ENCODE results near the gene RFC1. TPM values are rescaled to one million over a fixed set of nuclear protein-coding genes. Genes with fewer than 3 reads are reported as not detected.

RFC1 gene
- total and polyA plus RNA-seq, 9 donors: 27.4 to 54.1 (median 42.2) TPM

GRCh38 chr4:39339968-39340367, 26.2 kb downstream of the RFC1 start:
- Histone ChIP-seq H3K27me3 (no peaks in the 10 kb centered on the region), H3K4me1 (ENCODE audit: insufficient read depth) (no peaks in the 10 kb centered on the region), H3K9me3 (no peaks in the 10 kb centered on the region), H3K36me3 (no peaks in the 10 kb centered on the region), H3K27ac (no peak overlapping the region), H3K4me3 (no peak overlapping the region)
- intact Hi-C loops (cut with DNase I): no loop called here
- TF ChIP-seq EP300 (IDR thresholded peaks at IDR 0.05): no peak
- TF ChIP-seq CTCF (IDR thresholded peaks at IDR 0.05): no peak
- TF ChIP-seq POLR2A (IDR thresholded peaks at IDR 0.05): no peak
- no peak for DNase-seq
- 97 to 98% (median 98%) methylated on average over 2 of the region's 2 CpGs for WGBS, 3 donors

GRCh38 chr4:39337841-39338240, 28.3 kb downstream of the RFC1 start:
- no peak overlapping the region for H3K27ac ChIP-seq
- TF ChIP-seq EP300 (IDR thresholded peaks at IDR 0.05): no peak
- TF ChIP-seq POLR2A (IDR thresholded peaks at IDR 0.05): no peak
- no peak for TF ChIP-seq CTCF (IDR thresholded peaks at IDR 0.05)
- WGBS, 3 donors: 79 to 96% (median 83%) methylated on average over 4 of the region's 4 CpGs
- no peaks in the 10 kb centered on the region for H3K36me3 ChIP-seq
- no peaks in the 10 kb centered on the region for H3K9me3 ChIP-seq
- H3K27me3 ChIP-seq: no peaks in the 10 kb centered on the region
- intact Hi-C loops (cut with DNase I): no loop called here
- H3K4me1 ChIP-seq (ENCODE audit: insufficient read depth): no peaks in the 10 kb centered on the region
- no peak for DNase-seq
- H3K4me3 ChIP-seq: no peak overlapping the region

DNA sequence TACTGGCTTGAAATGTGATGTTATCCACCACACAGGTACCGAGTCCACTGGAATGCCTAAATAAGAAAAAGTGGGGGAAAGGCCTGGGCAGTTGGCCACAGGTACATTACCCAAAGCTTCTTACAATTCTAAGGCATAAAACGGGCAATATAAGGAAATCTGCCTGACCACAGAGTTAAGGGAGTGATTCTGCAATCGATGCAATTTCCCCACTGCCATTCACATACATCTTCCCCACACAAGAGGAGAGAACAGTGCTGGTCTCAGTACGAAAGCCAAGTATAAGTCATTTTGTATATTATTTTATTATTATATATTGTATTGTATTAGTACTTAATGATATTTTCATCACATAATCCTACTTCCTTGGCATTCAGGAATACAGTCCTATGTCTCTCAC, 30.6 kb downstream of the RFC1 start:
- Histone ChIP-seq H3K4me1 (ENCODE audit: insufficient read depth) (no peaks in the 10 kb centered on the region), H3K4me3 (no peak overlapping the region), H3K9me3 (no peaks in the 10 kb centered on the region), H3K27ac (no peak overlapping the region), H3K36me3 (no peaks in the 10 kb centered on the region), H3K27me3 (no peaks in the 10 kb centered on the region)
- DNase-seq: no peak
- WGBS, 3 donors: 88 to 96% (median 92%) methylated on average over 4 of the region's 4 CpGs
- no peak for TF ChIP-seq EP300 (IDR thresholded peaks at IDR 0.05)
- no peak for TF ChIP-seq POLR2A (IDR thresholded peaks at IDR 0.05)
- no peak for TF ChIP-seq CTCF (IDR thresholded peaks at IDR 0.05)
- intact Hi-C loops (cut with DNase I): no loop called here

- 82 to 86% (median 84%) methylated on average over 2 of the region's 2 CpGs for whole genome bisulfite sequencing, 3 donors
- Histone ChIP-seq H3K27ac (no peak overlapping the region), H3K4me1 (ENCODE audit: insufficient read depth) (no peaks in the 10 kb centered on the region), H3K9me3 (no peaks in the 10 kb centered on the region), H3K4me3 (no peak overlapping the region), H3K27me3 (no peaks in the 10 kb centered on the region), H3K36me3 (no peaks in the 10 kb centered on the region)
- intact Hi-C loops (cut with DNase I): no loop called here
- no peak for DNase-seq
- TF ChIP-seq CTCF (IDR thresholded peaks at IDR 0.05) (no peak), EP300 (IDR thresholded peaks at IDR 0.05) (no peak), POLR2A (IDR thresholded peaks at IDR 0.05) (no peak)
Measured at GRCh38 chr4:39331191-39331590, 35.0 kb downstream of the RFC1 start.

GRCh38 chr4:39330353-39330752, 35.8 kb downstream of the RFC1 start:
- H3K4me3 ChIP-seq: no peak overlapping the region
- H3K27ac ChIP-seq: no peak overlapping the region
- WGBS, 3 donors: 93 to 100% (median 99%) methylated on average over 1 of the region's 1 CpG
- H3K36me3 ChIP-seq: no peaks in the 10 kb centered on the region
- intact Hi-C loops (cut with DNase I): no loop called here
- no peaks in the 10 kb centered on the region for H3K4me1 ChIP-seq (ENCODE audit: insufficient read depth)
- H3K9me3 ChIP-seq: no peaks in the 10 kb centered on the region
- no peak for DNase-seq
- TF ChIP-seq POLR2A (IDR thresholded peaks at IDR 0.05) (no peak), CTCF (IDR thresholded peaks at IDR 0.05) (no peak)
- no peaks in the 10 kb centered on the region for H3K27me3 ChIP-seq

Data from ovary (tissue), 9 donors.